Karpas-422 (cell line): Measurements from ENCODE around the gene RPL38. TPM values are rescaled to one million over a fixed set of nuclear protein-coding genes. Genes with fewer than 3 reads are reported as not detected.

Experiments
- DNase-seq: peaks from one replicate; pipeline ENCODE4 v3.0.0-alpha.2; 2015
- H2AFZ ChIP-seq: fragments of 200-600 bp; sonication (generic); 2 replicates; pipeline ENCODE4 v1.6.1; 2014; ENCODE audit warnings: antibody characterized with exemption, low read length, mixed read lengths
- H3K27ac ChIP-seq: fragments of 200-600 bp; sonication (generic); 2 replicates; pipeline ENCODE4 v1.5.1; 2014; ENCODE audit warnings: mild to moderate bottlenecking, low read length, moderate library complexity
- H3K27me3 ChIP-seq: fragments of 200-600 bp; sonication (generic); 2 replicates; pipeline ENCODE4 v1.6.1; 2014; ENCODE audit warnings: low read length, mixed read lengths
- H3K36me3 ChIP-seq: fragments of 200-600 bp; sonication (generic); 2 replicates; pipeline ENCODE4 v1.6.1; 2014; ENCODE audit warnings: low read length, mixed read lengths; ENCODE audit not compliant: insufficient read depth
- H3K4me1 ChIP-seq: fragments of 200-600 bp; sonication (generic); 2 replicates; pipeline ENCODE4 v1.6.1; 2014; ENCODE audit warnings: mild to moderate bottlenecking, low read length, mixed read lengths
- H3K4me2 ChIP-seq: fragments of 200-600 bp; sonication (generic); 2 replicates; pipeline ENCODE4 v1.6.1; 2014; ENCODE audit warnings: low read length, low read depth, mild to moderate bottlenecking; ENCODE audit not compliant: poor library complexity, severe bottlenecking
- H3K4me3 ChIP-seq: fragments of 200-600 bp; sonication (generic); 2 replicates; pipeline ENCODE4 v1.5.1; 2014; ENCODE audit warnings: mild to moderate bottlenecking, antibody characterized with exemption, low read length, mixed read lengths
- H3K79me2 ChIP-seq: fragments of 200-600 bp; sonication (generic); 2 replicates; pipeline ENCODE4 v1.6.1; 2014; ENCODE audit warnings: mild to moderate bottlenecking, low read length, mixed read lengths
- H3K9ac ChIP-seq: fragments of 200-600 bp; sonication (generic); 2 replicates; pipeline ENCODE4 v1.6.0; 2014; ENCODE audit warnings: low read length
- H3K9me2 ChIP-seq: fragments of 200-600 bp; sonication (generic), shearing (Covaris generic); replicated peaks from 2 replicates; pipeline ENCODE4 v1.6.0; 2014; ENCODE audit warnings: mild to moderate bottlenecking, low read length, moderate library complexity; ENCODE audit not compliant: insufficient read depth
- H3K9me3 ChIP-seq: fragments of 300-700, 200-600 bp; sonication (generic); 2 replicates; pipeline ENCODE4 v1.6.1; 2014; ENCODE audit warnings: low read length, mixed read lengths
- H4K20me1 ChIP-seq: fragments of 200-600 bp; sonication (generic); 2 replicates; pipeline ENCODE4 v1.6.1; 2014; ENCODE audit warnings: mild to moderate bottlenecking, antibody characterized with exemption, low read length, low read depth; ENCODE audit not compliant: insufficient read depth
- total RNA-seq: library from RNA; depleted of rRNA; stranded (reverse); fragments of >200 nt; shearing (Covaris generic); gene quantifications from 2 replicates; pipeline ENCODE4 v1.2.3, GENCODE V29; 2014; ENCODE audit warnings: low replicate concordance

The RPL38 gene
- total RNA-seq, 1 experiment from 2014 or later, result 3,682 TPM

DNA sequence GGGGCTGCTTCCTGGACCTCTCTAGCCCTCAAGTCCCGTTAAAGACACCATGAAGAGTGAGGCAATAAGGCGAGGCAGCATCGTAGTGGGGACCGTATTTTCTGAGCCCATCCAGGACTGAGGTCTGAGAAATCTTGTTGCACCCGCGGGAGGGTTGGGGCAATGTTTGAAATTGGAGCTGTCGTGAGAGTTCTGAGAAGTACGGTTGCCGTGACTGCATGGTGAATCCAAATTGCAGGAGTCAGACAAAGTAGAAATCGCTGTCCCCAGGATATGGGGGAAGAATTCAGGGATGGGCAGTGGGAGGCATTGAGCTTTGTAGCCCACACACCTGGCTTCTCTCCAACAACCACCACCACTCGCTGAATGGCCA, 42.0 kb upstream of the RPL38 start:
- Histone ChIP-seq H3K4me3 (no peak overlapping the region), H4K20me1 (no peaks in the 10 kb centered on the region), H3K27ac (no peak overlapping the region), H3K9me2 (no peaks in the 10 kb centered on the region), H3K27me3 (no peaks in the 10 kb centered on the region), H3K9me3 (no peaks in the 10 kb centered on the region), H2AFZ (no peak overlapping the region), H3K9ac (no peak overlapping the region), H3K4me2 (no peak overlapping the region), H3K79me2 (no peaks in the 10 kb centered on the region), H3K36me3 (no peaks in the 10 kb centered on the region), H3K4me1 (no peaks in the 10 kb centered on the region)
- no peak for DNase-seq

DNA sequence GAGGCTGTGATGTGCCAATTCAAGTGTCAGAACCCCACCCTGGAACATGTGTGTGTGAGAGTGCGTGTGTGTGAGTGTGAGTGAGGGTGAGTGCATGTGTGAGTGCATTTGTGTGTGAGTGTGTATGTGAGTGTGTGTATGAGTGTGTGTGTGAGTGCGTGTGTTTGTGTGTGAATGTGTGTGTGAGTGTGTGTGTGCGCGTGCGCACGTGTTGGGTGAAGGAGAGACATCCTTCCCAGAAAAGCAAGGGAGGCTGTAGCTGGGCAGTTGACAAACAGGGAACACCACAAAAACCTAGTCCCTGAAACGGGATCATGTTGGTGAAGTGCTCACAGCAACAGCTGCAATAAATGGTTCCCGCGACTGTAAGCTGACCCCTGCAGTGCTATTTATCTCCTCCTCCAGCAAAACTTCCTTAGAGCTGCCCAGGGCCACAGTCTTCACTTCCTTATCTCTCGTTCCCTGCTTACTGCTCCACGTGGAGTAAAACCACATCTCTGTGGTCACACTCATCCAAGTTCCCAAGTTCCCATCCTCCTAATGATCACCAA, 40.1 kb upstream of the RPL38 start:
- no peak for DNase-seq
- Histone ChIP-seq H3K79me2 (no peaks in the 10 kb centered on the region), H3K9ac (no peak overlapping the region), H3K4me2 (no peak overlapping the region), H4K20me1 (no peaks in the 10 kb centered on the region), H3K9me2 (no peaks in the 10 kb centered on the region), H3K4me1 (no peaks in the 10 kb centered on the region), H2AFZ (no peak overlapping the region), H3K27ac (no peak overlapping the region), H3K27me3 (no peaks in the 10 kb centered on the region), H3K9me3 (no peaks in the 10 kb centered on the region), H3K4me3 (no peak overlapping the region), H3K36me3 (no peaks in the 10 kb centered on the region)

DNA sequence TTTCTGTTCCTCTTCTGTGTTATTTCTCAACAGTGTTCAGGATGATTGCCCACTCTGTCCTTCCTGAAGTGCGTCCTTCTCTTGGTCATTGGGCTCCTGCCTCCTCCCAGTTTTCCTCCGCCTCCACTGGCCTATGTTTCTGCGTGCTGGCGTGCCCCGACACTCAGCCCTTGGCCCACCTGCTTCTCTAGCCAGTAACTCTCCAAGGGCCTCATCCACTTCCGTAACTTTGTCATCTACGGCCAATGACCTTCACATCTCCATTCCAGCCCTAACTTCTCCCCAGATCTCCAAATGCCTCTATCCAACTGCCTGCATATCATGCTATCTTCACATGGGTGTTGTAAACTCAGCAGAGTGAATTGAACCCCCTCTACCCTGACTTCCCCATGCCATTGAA, 39.6 kb upstream of the RPL38 start:
- H3K79me2 ChIP-seq, result no peaks in the 10 kb centered on the region
- H4K20me1 ChIP-seq, result no peaks in the 10 kb centered on the region
- H3K4me1 ChIP-seq, result no peaks in the 10 kb centered on the region
- H3K9ac ChIP-seq, result no peak overlapping the region
- no peaks in the 10 kb centered on the region for H3K27me3 ChIP-seq
- no peak for DNase-seq
- H3K4me2 ChIP-seq, result no peak overlapping the region
- no peaks in the 10 kb centered on the region for H3K9me3 ChIP-seq
- H2AFZ ChIP-seq, result no peak overlapping the region
- H3K9me2 ChIP-seq, result no peaks in the 10 kb centered on the region
- H3K36me3 ChIP-seq, result no peaks in the 10 kb centered on the region
- no peak overlapping the region for H3K27ac ChIP-seq
- H3K4me3 ChIP-seq, result no peak overlapping the region

DNA sequence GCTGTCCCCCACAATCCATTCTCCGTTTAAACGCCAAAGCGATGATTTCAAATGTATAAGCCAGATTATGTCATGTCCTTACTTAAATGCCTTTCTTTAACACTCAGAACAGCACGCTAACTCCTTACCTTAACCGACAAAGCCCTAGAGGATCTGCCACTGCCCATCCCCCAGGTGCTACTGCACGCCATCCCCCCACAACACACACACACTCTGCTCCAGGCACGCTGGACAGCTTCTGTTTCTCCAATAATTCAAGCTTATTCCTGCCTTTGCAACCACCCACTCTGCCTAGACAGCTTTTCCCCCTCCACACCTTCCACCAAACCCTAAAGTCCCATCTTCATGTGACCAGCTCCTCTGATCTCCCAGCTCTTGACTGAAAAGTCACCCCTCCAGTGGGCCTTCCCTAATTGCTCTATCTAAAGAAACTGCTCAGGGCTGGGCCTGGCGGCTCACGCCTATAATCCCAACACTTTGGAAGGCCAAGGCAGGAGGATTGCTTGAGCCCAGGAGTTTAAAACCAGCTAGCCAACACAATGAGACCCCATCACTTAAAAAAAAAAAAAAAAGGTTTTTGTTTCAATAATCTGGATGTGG, 38.9 kb upstream of the RPL38 start:
- Histone ChIP-seq H3K9me3 (no peaks in the 10 kb centered on the region), H3K4me3 (no peak overlapping the region), H2AFZ (no peak overlapping the region), H4K20me1 (no peaks in the 10 kb centered on the region), H3K36me3 (no peaks in the 10 kb centered on the region), H3K4me2 (no peak overlapping the region), H3K27me3 (no peaks in the 10 kb centered on the region), H3K27ac (no peak overlapping the region), H3K79me2 (no peaks in the 10 kb centered on the region), H3K9ac (no peak overlapping the region), H3K9me2 (no peaks in the 10 kb centered on the region), H3K4me1 (no peaks in the 10 kb centered on the region)
- DNase-seq, result no peak

DNA sequence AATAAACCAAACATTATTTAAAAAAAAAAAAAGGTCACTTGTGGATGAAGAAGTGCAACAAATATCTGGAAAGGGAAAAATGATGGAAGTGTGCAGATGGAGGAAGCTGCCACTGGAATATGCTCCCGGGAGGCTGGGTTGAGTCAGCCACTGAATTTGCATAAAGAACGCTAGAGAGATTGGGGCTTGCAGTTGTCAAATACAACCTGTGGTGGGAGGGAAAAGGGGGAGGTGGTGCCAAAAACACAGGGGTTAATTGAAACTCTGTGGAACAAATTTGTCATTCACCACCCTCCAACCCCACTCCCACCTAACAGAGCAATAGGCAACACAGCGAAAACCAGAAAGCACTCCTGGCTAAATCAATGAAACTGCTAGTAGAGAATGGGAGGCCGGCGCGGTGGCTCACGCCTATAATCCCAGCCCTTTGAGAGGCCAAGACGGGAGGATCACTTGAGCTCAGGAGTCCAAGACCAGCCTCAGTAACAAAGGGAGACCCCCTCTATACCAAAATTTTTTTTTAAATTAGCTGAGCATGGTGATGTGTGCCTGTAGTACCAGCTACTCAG, 37.6 kb upstream of the RPL38 start:
- Histone ChIP-seq H3K36me3 (no peaks in the 10 kb centered on the region), H3K27me3 (no peaks in the 10 kb centered on the region), H3K9me2 (no peaks in the 10 kb centered on the region), H3K79me2 (no peaks in the 10 kb centered on the region), H3K27ac (no peak overlapping the region), H3K9me3 (no peaks in the 10 kb centered on the region), H4K20me1 (no peaks in the 10 kb centered on the region), H3K4me1 (no peaks in the 10 kb centered on the region), H3K9ac (no peak overlapping the region), H2AFZ (no peak overlapping the region), H3K4me2 (no peak overlapping the region), H3K4me3 (no peak overlapping the region)
- DNase-seq, result no peak

DNA sequence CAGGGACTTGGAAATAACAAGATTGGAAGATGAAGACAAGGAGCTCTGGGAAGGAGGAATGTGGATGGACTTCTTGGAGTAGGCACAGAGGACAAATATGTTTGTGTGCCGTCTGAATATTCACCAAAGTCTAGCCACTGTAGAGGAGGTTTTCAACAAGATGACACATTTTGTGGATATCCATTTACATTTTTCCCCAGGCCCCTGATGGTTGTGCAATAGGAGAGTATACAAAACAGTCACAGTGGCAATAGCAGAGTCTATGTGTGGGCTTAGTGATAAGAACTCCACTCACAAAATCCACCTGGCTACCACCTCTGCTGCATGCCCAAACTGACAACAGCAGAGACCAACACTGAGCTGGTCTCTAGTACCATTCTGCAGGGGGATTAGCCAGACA, 32.6 kb upstream of the RPL38 start:
- DNase-seq, result no peak
- Histone ChIP-seq H3K27ac (no peak overlapping the region), H3K4me2 (no peak overlapping the region), H3K79me2 (no peaks in the 10 kb centered on the region), H2AFZ (no peak overlapping the region), H3K4me1 (no peaks in the 10 kb centered on the region), H4K20me1 (no peaks in the 10 kb centered on the region), H3K9me2 (no peaks in the 10 kb centered on the region), H3K36me3 (no peaks in the 10 kb centered on the region), H3K9ac (no peak overlapping the region), H3K27me3 (no peaks in the 10 kb centered on the region), H3K4me3 (no peak overlapping the region), H3K9me3 (no peaks in the 10 kb centered on the region)

DNA sequence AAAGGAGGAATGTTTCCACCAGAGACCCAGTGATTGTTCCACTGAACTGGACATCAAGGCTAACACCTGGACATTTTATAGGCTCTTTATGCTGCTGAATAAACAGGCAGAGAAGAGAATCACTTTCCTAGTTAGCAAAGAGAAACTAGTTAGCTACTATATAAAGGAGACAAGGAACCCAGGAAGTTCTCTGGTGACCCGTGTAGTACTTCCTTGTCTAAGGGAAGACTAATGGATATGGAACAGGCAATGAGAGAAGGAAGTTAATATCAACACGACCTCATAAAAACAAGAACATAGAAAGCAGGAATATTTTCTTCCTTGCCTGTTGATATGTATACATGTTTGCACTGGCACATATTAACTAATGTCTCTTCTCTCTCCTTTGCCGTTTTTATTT, 30.8 kb upstream of the RPL38 start:
- no peaks in the 10 kb centered on the region for H3K4me1 ChIP-seq
- H3K79me2 ChIP-seq, result no peaks in the 10 kb centered on the region
- H3K4me2 ChIP-seq, result no peak overlapping the region
- H2AFZ ChIP-seq, result no peak overlapping the region
- H3K36me3 ChIP-seq, result no peaks in the 10 kb centered on the region
- H3K27ac ChIP-seq, result no peak overlapping the region
- H3K9me2 ChIP-seq, result no peaks in the 10 kb centered on the region
- no peaks in the 10 kb centered on the region for H3K9me3 ChIP-seq
- no peaks in the 10 kb centered on the region for H4K20me1 ChIP-seq
- H3K9ac ChIP-seq, result no peak overlapping the region
- H3K4me3 ChIP-seq, result no peak overlapping the region
- no peak for DNase-seq
- H3K27me3 ChIP-seq, result no peaks in the 10 kb centered on the region

DNA sequence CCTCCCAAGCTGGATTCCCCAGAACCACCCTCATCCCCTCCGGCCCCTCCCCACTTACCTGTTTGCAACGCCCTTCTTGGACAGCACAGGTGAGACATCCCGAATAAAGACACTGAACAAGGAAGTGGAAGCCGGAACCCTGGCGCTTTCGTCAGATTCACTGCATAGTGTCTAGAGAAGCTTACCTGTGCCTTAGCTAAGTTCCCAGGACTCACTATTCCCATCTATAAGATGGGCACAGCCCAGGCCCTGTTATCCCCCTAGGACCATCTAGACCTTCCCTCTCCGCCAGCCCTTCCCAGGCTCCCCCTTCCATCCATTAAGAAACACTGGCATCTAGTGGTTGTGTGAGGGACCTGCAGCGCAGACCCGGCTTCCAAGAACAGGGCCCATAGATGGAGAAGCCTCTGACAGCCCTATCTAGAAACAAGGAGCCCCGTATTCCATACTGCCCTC, 26.9 kb upstream of the RPL38 start:
- H3K9ac ChIP-seq, result no peak overlapping the region
- H3K4me1 ChIP-seq, result no peaks in the 10 kb centered on the region
- H3K4me3 ChIP-seq, result no peak overlapping the region
- H3K36me3 ChIP-seq, result no peaks in the 10 kb centered on the region
- no peak overlapping the region for H2AFZ ChIP-seq
- H4K20me1 ChIP-seq, result no peaks in the 10 kb centered on the region
- H3K4me2 ChIP-seq, result no peak overlapping the region
- no peaks in the 10 kb centered on the region for H3K9me2 ChIP-seq
- no peak overlapping the region for H3K27ac ChIP-seq
- no peaks in the 10 kb centered on the region for H3K27me3 ChIP-seq
- no peaks in the 10 kb centered on the region for H3K79me2 ChIP-seq
- no peaks in the 10 kb centered on the region for H3K9me3 ChIP-seq
- DNase-seq, result peak; percentile 85
